GM23338 (cell line): ENCODE data around the gene HCK. TPM values are rescaled to one million over a fixed set of nuclear protein-coding genes. Genes with fewer than 3 reads are reported as not detected.

Experiments
- ATAC-seq: fragments of 200-7000 bp; cut with Tn5 transposase; 3 replicates; pipeline ENCODE4 v1.9.1; 2020
- DNase-seq: peaks from one replicate; pipeline ENCODE4 v3.0.0-alpha.2; 2015; ENCODE audit warnings: low spot score
- H2AFZ ChIP-seq: fragments of 200-600 bp; sonication (generic); 2 replicates; pipeline ENCODE4 v1.8.0; 2016; ENCODE audit warnings: antibody characterized with exemption, mild to moderate bottlenecking, moderate library complexity
- H3F3A ChIP-seq: fragments of 200-600 bp; sonication (generic); replicated peaks from 2 replicates; pipeline ENCODE4 v1.8.0; 2017; ENCODE audit warnings: antibody characterized with exemption, mixed run types, low read depth
- H3K27ac ChIP-seq: fragments of 200-600 bp; sonication (generic); 2 replicates; pipeline ENCODE4 v1.6.1; 2016; ENCODE audit warnings: low read depth
- H3K27me3 ChIP-seq: fragments of 200-600 bp; sonication (generic); 2 replicates; pipeline ENCODE4 v1.8.0; 2016; ENCODE audit warnings: mild to moderate bottlenecking, mixed run types, moderate library complexity; ENCODE audit not compliant: insufficient read depth
- H3K36me3 ChIP-seq: fragments of 200-600 bp; sonication (generic); 2 replicates; pipeline ENCODE4 v1.8.0; 2016; ENCODE audit warnings: mild to moderate bottlenecking; ENCODE audit not compliant: insufficient read depth
- H3K4me1 ChIP-seq: fragments of 200-600 bp; sonication (generic); 2 replicates; pipeline ENCODE4 v1.8.0; 2016; ENCODE audit warnings: mild to moderate bottlenecking, moderate library complexity; ENCODE audit not compliant: insufficient read depth
- H3K4me2 ChIP-seq: fragments of 200-600 bp; sonication (generic); 2 replicates; pipeline ENCODE4 v1.7.1; 2017; ENCODE audit warnings: mixed run types
- H3K4me3 ChIP-seq: fragments of 200-600 bp; sonication (generic); 2 replicates; pipeline ENCODE4 v1.6.1; 2016; ENCODE audit warnings: mixed run types
- H3K79me2 ChIP-seq: fragments of 200-600 bp; sonication (generic); replicated peaks from 2 replicates; pipeline ENCODE4 v1.8.0; 2017; ENCODE audit warnings: mild to moderate bottlenecking; ENCODE audit not compliant: insufficient read depth
- H3K9me2 ChIP-seq: fragments of 200-600 bp; sonication (generic); 2 replicates; pipeline ENCODE4 v1.8.0; 2017; ENCODE audit not compliant: insufficient read depth
- H4K20me1 ChIP-seq: fragments of 200-600 bp; sonication (generic); replicated peaks from 2 replicates; pipeline ENCODE4 v1.8.0; 2017; ENCODE audit warnings: mild to moderate bottlenecking; ENCODE audit not compliant: insufficient read depth
- H3K27ac Mint-ChIP-seq: 2 replicates; pipeline ENCODE4 v1.8.0; 2020; ENCODE audit warnings: inconsistent platforms, mild to moderate bottlenecking, moderate library complexity, mixed read lengths
- H3K27me3 Mint-ChIP-seq: 3 replicates; pipeline ENCODE4 v1.8.0; 2022; ENCODE audit warnings: low read depth, mild to moderate bottlenecking, moderate library complexity, mixed read lengths, inconsistent platforms; ENCODE audit not compliant: insufficient read depth, poor library complexity
- H3K36me3 Mint-ChIP-seq: 3 replicates; pipeline ENCODE4 v1.8.0; 2021; ENCODE audit warnings: low read depth, mild to moderate bottlenecking, inconsistent platforms, moderate library complexity, mixed read lengths
- H3K4me1 Mint-ChIP-seq: 3 replicates; pipeline ENCODE4 v1.8.0; 2020; ENCODE audit warnings: mild to moderate bottlenecking, inconsistent platforms, mixed read lengths
- H3K4me3 Mint-ChIP-seq: 3 replicates; pipeline ENCODE4 v1.8.0; 2021; ENCODE audit warnings: moderate library complexity, mild to moderate bottlenecking, inconsistent platforms, mixed read lengths
- H3K9me3 Mint-ChIP-seq: 3 replicates; pipeline ENCODE4 v1.8.0; 2020; ENCODE audit warnings: moderate library complexity, mild to moderate bottlenecking, inconsistent platforms, mixed read lengths
- JUNB ChIP-seq: IDR thresholded peaks from one replicate; pipeline ENCODE4 v1.6.1; 2016; ENCODE audit warnings: antibody characterized with exemption; ENCODE audit not compliant: unreplicated experiment
- STAT1 ChIP-seq: IDR thresholded peaks from one replicate; pipeline ENCODE4 v1.6.1; 2016; ENCODE audit warnings: antibody characterized with exemption; ENCODE audit not compliant: unreplicated experiment
- ZNF462 ChIP-seq: fragments of 250-450 bp; sonication (Bioruptor Pico); IDR thresholded peaks from 2 replicates; pipeline ENCODE4 v1.5.0; 2020; ENCODE audit warnings: mild to moderate bottlenecking, moderate library complexity
- polyA plus RNA-seq: library from polyadenylated mRNA; unstranded; fragments of >200 nt; fragmentation: Nextera tagmentation; extraction: Ambion mirVana; gene quantifications from 2 replicates; pipeline ENCODE4 v1.2.1, GENCODE V29; 2016
- total RNA-seq: library from RNA; depleted of rRNA; stranded (reverse); fragments of >200 nt; shearing (Covaris generic); gene quantifications from 2 replicates; pipeline ENCODE4 v1.2.3, GENCODE V29; 2014
- TF ChIP-seq, protein P1 (sequence below): IDR thresholded peaks from one replicate; pipeline ENCODE4 v1.6.1; 2018; ENCODE audit warnings: antibody characterized with exemption; ENCODE audit not compliant: unreplicated experiment

Gene HCK
- total and polyA plus RNA-seq, 2 experiments from 2014 or later = 0.97 TPM; not detected in 1

DNA sequence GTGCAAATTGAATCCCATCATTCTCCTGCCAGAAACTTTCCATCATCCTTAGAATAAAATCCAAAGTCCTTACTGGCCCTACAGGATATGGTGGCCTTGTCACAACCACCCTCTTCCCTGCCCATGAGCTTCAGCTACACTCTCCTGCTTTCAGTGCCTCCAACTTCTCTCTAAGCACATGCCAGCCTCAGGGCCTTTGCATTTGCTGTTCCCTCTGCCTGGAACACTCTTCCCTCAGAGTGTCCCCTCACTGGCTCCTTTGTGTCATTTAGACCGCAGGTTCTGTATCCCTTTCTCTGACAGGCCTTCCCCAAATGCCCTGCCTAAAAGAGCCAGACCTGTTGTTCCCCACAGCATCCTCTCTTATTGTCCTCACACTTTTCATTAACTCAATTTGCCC, 18.2 kb downstream of the HCK start:
- Histone ChIP-seq H3K79me2 (no peaks in the 10 kb centered on the region), H3K4me1 (no peaks in the 10 kb centered on the region; the same call in 1 of the 2 replicates), H3K36me3 (no peaks in the 10 kb centered on the region), H3K27ac (no peak overlapping the region), H3K27me3 (no peaks in the 10 kb centered on the region), H3F3A (no peaks in the 10 kb centered on the region), H4K20me1 (no peaks in the 10 kb centered on the region), H3K9me2 (no peaks in the 10 kb centered on the region; the same call in 1 of the 2 replicates), H2AFZ (peak overlapping the region; percentile 67), H3K4me2 (no peak overlapping the region), H3K4me3 (no peak overlapping the region)
- Mint-ChIP-seq H3K27me3 (peaks cover 3% of the 10 kb centered on the region), H3K4me1 (peaks cover 3% of the 10 kb centered on the region; the same call in 2 of the 3 replicates), H3K9me3 (peaks cover 14% of the 10 kb centered on the region; the same call in 2 of the 3 replicates), H3K36me3 (no peaks in the 10 kb centered on the region), H3K4me3 (no peak overlapping the region), H3K27ac (no peak overlapping the region)
- TF ChIP-seq ZNF462 (CRISPR knock-in tag) = no peak
- TF ChIP-seq, protein P1, sequence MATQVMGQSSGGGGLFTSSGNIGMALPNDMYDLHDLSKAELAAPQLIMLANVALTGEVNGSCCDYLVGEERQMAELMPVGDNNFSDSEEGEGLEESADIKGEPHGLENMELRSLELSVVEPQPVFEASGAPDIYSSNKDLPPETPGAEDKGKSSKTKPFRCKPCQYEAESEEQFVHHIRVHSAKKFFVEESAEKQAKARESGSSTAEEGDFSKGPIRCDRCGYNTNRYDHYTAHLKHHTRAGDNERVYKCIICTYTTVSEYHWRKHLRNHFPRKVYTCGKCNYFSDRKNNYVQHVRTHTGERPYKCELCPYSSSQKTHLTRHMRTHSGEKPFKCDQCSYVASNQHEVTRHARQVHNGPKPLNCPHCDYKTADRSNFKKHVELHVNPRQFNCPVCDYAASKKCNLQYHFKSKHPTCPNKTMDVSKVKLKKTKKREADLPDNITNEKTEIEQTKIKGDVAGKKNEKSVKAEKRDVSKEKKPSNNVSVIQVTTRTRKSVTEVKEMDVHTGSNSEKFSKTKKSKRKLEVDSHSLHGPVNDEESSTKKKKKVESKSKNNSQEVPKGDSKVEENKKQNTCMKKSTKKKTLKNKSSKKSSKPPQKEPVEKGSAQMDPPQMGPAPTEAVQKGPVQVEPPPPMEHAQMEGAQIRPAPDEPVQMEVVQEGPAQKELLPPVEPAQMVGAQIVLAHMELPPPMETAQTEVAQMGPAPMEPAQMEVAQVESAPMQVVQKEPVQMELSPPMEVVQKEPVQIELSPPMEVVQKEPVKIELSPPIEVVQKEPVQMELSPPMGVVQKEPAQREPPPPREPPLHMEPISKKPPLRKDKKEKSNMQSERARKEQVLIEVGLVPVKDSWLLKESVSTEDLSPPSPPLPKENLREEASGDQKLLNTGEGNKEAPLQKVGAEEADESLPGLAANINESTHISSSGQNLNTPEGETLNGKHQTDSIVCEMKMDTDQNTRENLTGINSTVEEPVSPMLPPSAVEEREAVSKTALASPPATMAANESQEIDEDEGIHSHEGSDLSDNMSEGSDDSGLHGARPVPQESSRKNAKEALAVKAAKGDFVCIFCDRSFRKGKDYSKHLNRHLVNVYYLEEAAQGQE = no peak
- no peak for TF ChIP-seq JUNB
- TF ChIP-seq STAT1 = no peak
- DNase-seq (no peak), ATAC-seq (no peak)
